HEK293 (cell line): Measurements from ENCODE around the gene HPGD.

Experiments used
- CTCF ChIA-PET: fragments of 350-600 bp; formaldehyde crosslinking; extraction: SDS; loops from one replicate; lab custom pipeline; 2021; ENCODE audit warnings: antibody characterized with exemption; lab: Yijun Ruan, JAX
- POLR2A ChIA-PET: fragments of 300-600 bp; formaldehyde crosslinking; extraction: SDS; loops from one replicate; lab custom pipeline; 2020; ENCODE audit warnings: antibody characterized with exemption, inconsistent platforms; lab: Yijun Ruan, JAX
- H3K27ac ChIP-seq: fragments of 200-500 bp; sonication (Bioruptor generic); 2 replicates; pipeline ENCODE4 v1.5.1; 2014; ENCODE audit warnings: low read depth, low read length, control low read depth, inconsistent platforms; ENCODE audit errors: extremely low read depth
- H3K36me3 ChIP-seq, 2 experiments: fragments of 200-500 bp in 1 of 2; sonication (Bioruptor generic) in 1 of 2; 1 replicate in 1 of 2; 2 replicates in 1 of 2; pipeline ENCODE4 v1.5.1; 2014 to 2017; ENCODE audit warnings: inconsistent platforms in 2 of 2, low read length in 2 of 2; ENCODE audit not compliant: control insufficient read depth in 2 of 2, insufficient read depth in 1 of 2
- H3K4me1 ChIP-seq: fragments of 200-500 bp; sonication (Bioruptor generic); 2 replicates; pipeline ENCODE4 v1.5.1; 2014; ENCODE audit warnings: mild to moderate bottlenecking, low read length, inconsistent platforms; ENCODE audit not compliant: control insufficient read depth, insufficient read depth
- H3K4me3 ChIP-seq: 2 replicates; pipeline ENCODE4 v1.5.1; 2011; ENCODE audit warnings: low read depth, mild to moderate bottlenecking, control low read depth, low read length, moderate library complexity
- H3K9me3 ChIP-seq: fragments of 200-500 bp; sonication (Bioruptor generic); 2 replicates; pipeline ENCODE4 v1.5.1; 2014; ENCODE audit warnings: low read depth, low read length, inconsistent platforms; ENCODE audit not compliant: control insufficient read depth, insufficient read depth
- BCL11A ChIP-seq: fragments of 450-650 bp; formaldehyde crosslinking; IDR thresholded peaks from 2 replicates; pipeline ENCODE4 v1.5.1; 2016; ENCODE audit warnings: low read depth, missing biosample characterization, missing genetic modification characterization
- CTCF ChIP-seq: fragments of 450-650 bp; formaldehyde crosslinking; IDR thresholded peaks from 2 replicates; pipeline ENCODE4 v1.5.1; 2016; ENCODE audit warnings: missing biosample characterization, missing genetic modification characterization
- GFI1B ChIP-seq: fragments of 450-650 bp; formaldehyde crosslinking; IDR thresholded peaks from 2 replicates; pipeline ENCODE4 v1.5.1; 2016; ENCODE audit warnings: missing biosample characterization, missing genetic modification characterization
- GLIS2 ChIP-seq: fragments of 450-650 bp; formaldehyde crosslinking; IDR thresholded peaks from 2 replicates; pipeline ENCODE4 v1.5.1; 2016; ENCODE audit warnings: missing biosample characterization, missing genetic modification characterization
- INSM2 ChIP-seq: fragments of 450-650 bp; formaldehyde crosslinking; IDR thresholded peaks from 2 replicates; pipeline ENCODE4 v1.5.1; 2016; ENCODE audit warnings: missing biosample characterization, missing genetic modification characterization
- MZF1 ChIP-seq: fragments of 450-650 bp; formaldehyde crosslinking; IDR thresholded peaks from 2 replicates; pipeline ENCODE4 v1.5.1; 2017; ENCODE audit warnings: missing biosample characterization, missing genetic modification characterization, borderline replicate concordance
- PRDM6 ChIP-seq: fragments of 450-650 bp; formaldehyde crosslinking; IDR thresholded peaks from 2 replicates; pipeline ENCODE4 v1.5.1; 2017; ENCODE audit warnings: missing biosample characterization, missing genetic modification characterization
- TRIM28 ChIP-seq: IDR thresholded peaks from 2 replicates; pipeline ENCODE4 v1.6.1; 2011; ENCODE audit warnings: low read length, control low read depth, borderline replicate concordance
- TSHZ1 ChIP-seq: fragments of 450-650 bp; formaldehyde crosslinking; IDR thresholded peaks from 2 replicates; pipeline ENCODE4 v1.5.1; 2016; ENCODE audit warnings: missing biosample characterization, missing genetic modification characterization, borderline replicate concordance
- YY1 ChIP-seq: fragments of 450-650 bp; formaldehyde crosslinking; IDR thresholded peaks from 2 replicates; pipeline ENCODE4 v1.5.1; 2018; ENCODE audit warnings: missing biosample characterization, missing genetic modification characterization
- ZBTB20 ChIP-seq: fragments of 450-650 bp; formaldehyde crosslinking; IDR thresholded peaks from 2 replicates; pipeline ENCODE4 v1.5.1; 2016; ENCODE audit warnings: missing biosample characterization, missing genetic modification characterization
- ZBTB49 ChIP-seq: fragments of 450-650 bp; formaldehyde crosslinking; IDR thresholded peaks from 2 replicates; pipeline ENCODE4 v1.5.1; 2016; ENCODE audit warnings: missing biosample characterization, missing genetic modification characterization, low read depth
- ZBTB8A ChIP-seq: fragments of 450-650 bp; formaldehyde crosslinking; IDR thresholded peaks from 2 replicates; pipeline ENCODE4 v1.5.1; 2016; ENCODE audit warnings: missing biosample characterization, missing genetic modification characterization
- ZFP37 ChIP-seq: fragments of 450-650 bp; formaldehyde crosslinking; IDR thresholded peaks from 2 replicates; pipeline ENCODE4 v1.5.1; 2016; ENCODE audit warnings: missing biosample characterization, missing genetic modification characterization
- ZFP41 ChIP-seq: fragments of 450-650 bp; formaldehyde crosslinking; IDR thresholded peaks from 2 replicates; pipeline ENCODE4 v1.5.1; 2016; ENCODE audit warnings: missing biosample characterization, missing genetic modification characterization, borderline replicate concordance
- ZNF211 ChIP-seq: fragments of 450-650 bp; formaldehyde crosslinking; IDR thresholded peaks from 2 replicates; pipeline ENCODE4 v1.5.1; 2016; ENCODE audit warnings: low read depth, missing biosample characterization, missing genetic modification characterization
- ZNF214 ChIP-seq: fragments of 450-650 bp; formaldehyde crosslinking; IDR thresholded peaks from 2 replicates; pipeline ENCODE4 v1.5.1; 2017; ENCODE audit warnings: missing biosample characterization, mild to moderate bottlenecking, missing genetic modification characterization, borderline replicate concordance
- ZNF324 ChIP-seq: fragments of 450-650 bp; formaldehyde crosslinking; IDR thresholded peaks from 2 replicates; pipeline ENCODE4 v1.5.1; 2016; ENCODE audit warnings: missing biosample characterization, missing genetic modification characterization
- ZNF391 ChIP-seq: fragments of 450-650 bp; formaldehyde crosslinking; IDR thresholded peaks from 2 replicates; pipeline ENCODE4 v1.5.1; 2016; ENCODE audit warnings: low read depth, missing biosample characterization, missing genetic modification characterization, borderline replicate concordance
- ZNF473 ChIP-seq: fragments of 450-650 bp; formaldehyde crosslinking; IDR thresholded peaks from 2 replicates; pipeline ENCODE4 v1.5.1; 2017; ENCODE audit warnings: missing biosample characterization, missing genetic modification characterization
- ZNF560 ChIP-seq: fragments of 450-650 bp; formaldehyde crosslinking; IDR thresholded peaks from 2 replicates; pipeline ENCODE4 v1.5.1; 2017; ENCODE audit warnings: missing biosample characterization, missing genetic modification characterization, borderline replicate concordance
- ZNF585B ChIP-seq: fragments of 450-650 bp; formaldehyde crosslinking; IDR thresholded peaks from 2 replicates; pipeline ENCODE4 v1.5.1; 2016; ENCODE audit warnings: missing biosample characterization, missing genetic modification characterization
- ZNF596 ChIP-seq: fragments of 450-650 bp; IDR thresholded peaks from 2 replicates; pipeline ENCODE4 v1.5.0; 2018; ENCODE audit warnings: missing biosample characterization, mild to moderate bottlenecking, missing genetic modification characterization, moderate library complexity
- ZNF626 ChIP-seq: fragments of 450-650 bp; sonication (Bioruptor Pico); formaldehyde crosslinking; IDR thresholded peaks from 2 replicates; pipeline ENCODE4 v1.5.1; 2018; ENCODE audit warnings: missing biosample characterization, missing genetic modification characterization, inconsistent platforms
- ZNF776 ChIP-seq: fragments of 450-650 bp; formaldehyde crosslinking; IDR thresholded peaks from 2 replicates; pipeline ENCODE4 v1.5.0; 2017; ENCODE audit warnings: missing biosample characterization, missing genetic modification characterization, borderline replicate concordance
- ZXDB ChIP-seq: fragments of 450-650 bp; formaldehyde crosslinking; IDR thresholded peaks from 2 replicates; pipeline ENCODE4 v1.5.1; 2016; ENCODE audit warnings: missing biosample characterization, missing genetic modification characterization

Gene HPGD

GRCh38 chr4:174451718-174452296, 70.5 kb downstream of the HPGD start:
- no peaks in the 10 kb centered on the region for H3K4me1 ChIP-seq
- H3K36me3 ChIP-seq = no peaks in the 10 kb centered on the region
- TF ChIP-seq TRIM28 = no peak
- no peak for TF ChIP-seq ZXDB (tag by site-specific recombination)
- no peak for TF ChIP-seq ZNF585B (tag by site-specific recombination)
- TF ChIP-seq ZNF596 (tag by site-specific recombination) = no peak
- TF ChIP-seq ZFP37 (tag by site-specific recombination) = no peak
- no peak for TF ChIP-seq ZNF560 (tag by site-specific recombination)
- no peak for TF ChIP-seq ZBTB20
- no peak for TF ChIP-seq ZNF473 (tag by site-specific recombination)
- no peak for TF ChIP-seq INSM2 (tag by site-specific recombination)
- no peak for TF ChIP-seq YY1 (tag by site-specific recombination)
- no peak for TF ChIP-seq GLIS2 (tag by site-specific recombination)
- no peak for TF ChIP-seq MZF1 (tag by site-specific recombination)
- TF ChIP-seq ZBTB8A (tag by site-specific recombination) = no peak
- no peak for TF ChIP-seq ZNF626 (tag by site-specific recombination)
- TF ChIP-seq ZFP41 (tag by site-specific recombination) = no peak
- no peak for TF ChIP-seq ZNF776
- no peak overlapping the region for H3K4me3 ChIP-seq
- ChIA-PET POLR2A (no interaction called here), CTCF (no interaction called here)
- H3K27ac ChIP-seq = no peak overlapping the region
- no peaks in the 10 kb centered on the region for H3K9me3 ChIP-seq

- H3K36me3 ChIP-seq = no peaks in the 10 kb centered on the region
- ChIA-PET POLR2A (no interaction called here), CTCF (no interaction called here)
- no peak overlapping the region for H3K4me3 ChIP-seq
- H3K4me1 ChIP-seq = no peaks in the 10 kb centered on the region
- H3K27ac ChIP-seq = no peak overlapping the region
- H3K9me3 ChIP-seq = no peaks in the 10 kb centered on the region
- no peak for TF ChIP-seq ZBTB49 (tag by site-specific recombination)
- no peak for TF ChIP-seq TSHZ1 (tag by site-specific recombination)
- no peak for TF ChIP-seq ZNF391 (tag by site-specific recombination)
- TF ChIP-seq ZNF211 (tag by site-specific recombination) = no peak
- no peak for TF ChIP-seq ZNF776
- no peak for TF ChIP-seq ZNF585B (tag by site-specific recombination)
- no peak for TF ChIP-seq PRDM6 (tag by site-specific recombination)
- no peak for TF ChIP-seq CTCF (tag by site-specific recombination)
- no peak for TF ChIP-seq BCL11A (tag by site-specific recombination)
- TF ChIP-seq ZNF214 = no peak
- no peak for TF ChIP-seq ZNF324 (tag by site-specific recombination)
- TF ChIP-seq GFI1B (tag by site-specific recombination) = no peak
Measured at GRCh38 chr4:174450786-174451125, 71.5 kb downstream of the HPGD start.
